Loucy (cell line): ENCODE measurements around the gene EGFLAM.

ENCODE experiments used
- H2AFZ ChIP-seq: fragments of 200-600 bp; sonication (generic); 2 replicates; pipeline ENCODE4 v1.6.0; 2016; ENCODE audit warnings: antibody characterized with exemption, mild to moderate bottlenecking, low read length, moderate library complexity
- H3F3A ChIP-seq: fragments of 200-600 bp; 2 replicates; pipeline ENCODE4 v1.6.0; 2016; ENCODE audit warnings: antibody characterized with exemption, low read depth, mild to moderate bottlenecking
- H3K27me3 ChIP-seq: fragments of 200-600 bp; sonication (generic); 2 replicates; pipeline ENCODE4 v1.6.1; 2014; ENCODE audit warnings: low read length, mild to moderate bottlenecking; ENCODE audit not compliant: insufficient read depth, poor library complexity, severe bottlenecking
- H3K36me3 ChIP-seq: fragments of 200-600 bp; sonication (generic); 2 replicates; pipeline ENCODE4 v1.6.1; 2016; ENCODE audit warnings: low read length; ENCODE audit not compliant: insufficient read depth
- H3K4me1 ChIP-seq: fragments of 200-600 bp; sonication (generic); 2 replicates; pipeline ENCODE4 v1.5.1; 2014; ENCODE audit warnings: low read length, mild to moderate bottlenecking; ENCODE audit not compliant: insufficient read depth, poor library complexity, severe bottlenecking
- H3K4me2 ChIP-seq: fragments of 200-600 bp; sonication (generic); 2 replicates; pipeline ENCODE4 v1.6.0; 2014; ENCODE audit warnings: antibody characterized with exemption, low read length, low read depth, mild to moderate bottlenecking; ENCODE audit not compliant: poor library complexity, severe bottlenecking
- H3K4me3 ChIP-seq: fragments of 200-600 bp; sonication (generic); 2 replicates; pipeline ENCODE4 v1.5.1; 2014; ENCODE audit warnings: low read length, mild to moderate bottlenecking, mixed read lengths; ENCODE audit not compliant: poor library complexity, severe bottlenecking
- H3K79me2 ChIP-seq: fragments of 200-600 bp; sonication (generic); 2 replicates; pipeline ENCODE4 v1.6.1; 2014; ENCODE audit warnings: low read length; ENCODE audit not compliant: insufficient read depth
- H3K9ac ChIP-seq: fragments of 200-600 bp; sonication (generic); 2 replicates; pipeline ENCODE4 v1.6.0; 2014; ENCODE audit warnings: mild to moderate bottlenecking, low read depth, low read length, moderate library complexity; ENCODE audit not compliant: poor library complexity, severe bottlenecking
- H3K9me2 ChIP-seq: fragments of 200-600 bp; sonication (generic); replicated peaks from 2 replicates; pipeline ENCODE4 v1.6.1; 2016; ENCODE audit warnings: low read depth, low read length, mixed read lengths
- H3K9me3 ChIP-seq: fragments of 200-600 bp; sonication (generic); 2 replicates; pipeline ENCODE4 v1.6.1; 2014; ENCODE audit warnings: mild to moderate bottlenecking, antibody characterized with exemption, low read length, low read depth; ENCODE audit not compliant: insufficient read depth
- H4K20me1 ChIP-seq: fragments of 200-600 bp; sonication (generic); 2 replicates; pipeline ENCODE4 v1.6.0; 2014; ENCODE audit warnings: antibody characterized with exemption, low read length, mild to moderate bottlenecking; ENCODE audit not compliant: insufficient read depth, poor library complexity, severe bottlenecking
- EZH2phosphoT487 ChIP-seq: fragments of 200-600 bp; IDR thresholded peaks from 2 replicates; pipeline ENCODE4 v1.6.1; 2018; ENCODE audit warnings: antibody characterized with exemption, mild to moderate bottlenecking, moderate library complexity, borderline replicate concordance
- TF ChIP-seq, protein P1 (sequence below): fragments of 200-600 bp; sonication (generic); conservative IDR thresholded peaks from 2 replicates; pipeline ENCODE4 v1.5.1; 2014; ENCODE audit warnings: mild to moderate bottlenecking, antibody characterized with exemption, low read length

EGFLAM gene

DNA sequence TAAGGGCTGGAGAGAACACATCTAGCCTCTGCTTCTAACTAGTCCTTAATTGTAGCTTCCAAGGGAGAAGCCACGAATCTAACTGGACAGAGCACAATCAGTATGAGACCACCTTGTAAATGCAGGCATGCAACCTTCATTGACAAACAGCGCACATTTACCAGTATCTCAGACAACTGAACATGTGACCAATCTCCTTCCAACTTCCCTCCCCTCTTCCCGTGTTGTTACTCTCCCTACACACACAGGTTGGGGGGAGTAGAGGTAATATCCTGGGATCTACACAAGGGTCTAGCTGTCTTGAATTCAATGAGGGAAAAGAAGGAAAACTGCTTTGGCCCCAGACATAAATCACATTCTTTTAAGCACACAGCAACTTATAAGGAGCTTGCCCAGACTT is 220.5 kb downstream of the EGFLAM start:
- no peak overlapping the region for H3K4me3 ChIP-seq
- H3K9me3 ChIP-seq, result no peaks in the 10 kb centered on the region
- H2AFZ ChIP-seq, result no peak overlapping the region
- no peaks in the 10 kb centered on the region for H3K79me2 ChIP-seq
- H4K20me1 ChIP-seq, result no peaks in the 10 kb centered on the region
- H3K9me2 ChIP-seq, result no peaks in the 10 kb centered on the region
- no peak overlapping the region for H3K4me2 ChIP-seq
- H3K27me3 ChIP-seq, result peaks cover 31% of the 10 kb centered on the region
- H3F3A ChIP-seq, result no peaks in the 10 kb centered on the region
- TF ChIP-seq EZH2phosphoT487, result no peak
- TF ChIP-seq, protein P1, sequence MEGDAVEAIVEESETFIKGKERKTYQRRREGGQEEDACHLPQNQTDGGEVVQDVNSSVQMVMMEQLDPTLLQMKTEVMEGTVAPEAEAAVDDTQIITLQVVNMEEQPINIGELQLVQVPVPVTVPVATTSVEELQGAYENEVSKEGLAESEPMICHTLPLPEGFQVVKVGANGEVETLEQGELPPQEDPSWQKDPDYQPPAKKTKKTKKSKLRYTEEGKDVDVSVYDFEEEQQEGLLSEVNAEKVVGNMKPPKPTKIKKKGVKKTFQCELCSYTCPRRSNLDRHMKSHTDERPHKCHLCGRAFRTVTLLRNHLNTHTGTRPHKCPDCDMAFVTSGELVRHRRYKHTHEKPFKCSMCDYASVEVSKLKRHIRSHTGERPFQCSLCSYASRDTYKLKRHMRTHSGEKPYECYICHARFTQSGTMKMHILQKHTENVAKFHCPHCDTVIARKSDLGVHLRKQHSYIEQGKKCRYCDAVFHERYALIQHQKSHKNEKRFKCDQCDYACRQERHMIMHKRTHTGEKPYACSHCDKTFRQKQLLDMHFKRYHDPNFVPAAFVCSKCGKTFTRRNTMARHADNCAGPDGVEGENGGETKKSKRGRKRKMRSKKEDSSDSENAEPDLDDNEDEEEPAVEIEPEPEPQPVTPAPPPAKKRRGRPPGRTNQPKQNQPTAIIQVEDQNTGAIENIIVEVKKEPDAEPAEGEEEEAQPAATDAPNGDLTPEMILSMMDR, result no peak
- no peaks in the 10 kb centered on the region for H3K4me1 ChIP-seq
- H3K9ac ChIP-seq, result no peak overlapping the region
- H3K36me3 ChIP-seq, result no peaks in the 10 kb centered on the region

DNA sequence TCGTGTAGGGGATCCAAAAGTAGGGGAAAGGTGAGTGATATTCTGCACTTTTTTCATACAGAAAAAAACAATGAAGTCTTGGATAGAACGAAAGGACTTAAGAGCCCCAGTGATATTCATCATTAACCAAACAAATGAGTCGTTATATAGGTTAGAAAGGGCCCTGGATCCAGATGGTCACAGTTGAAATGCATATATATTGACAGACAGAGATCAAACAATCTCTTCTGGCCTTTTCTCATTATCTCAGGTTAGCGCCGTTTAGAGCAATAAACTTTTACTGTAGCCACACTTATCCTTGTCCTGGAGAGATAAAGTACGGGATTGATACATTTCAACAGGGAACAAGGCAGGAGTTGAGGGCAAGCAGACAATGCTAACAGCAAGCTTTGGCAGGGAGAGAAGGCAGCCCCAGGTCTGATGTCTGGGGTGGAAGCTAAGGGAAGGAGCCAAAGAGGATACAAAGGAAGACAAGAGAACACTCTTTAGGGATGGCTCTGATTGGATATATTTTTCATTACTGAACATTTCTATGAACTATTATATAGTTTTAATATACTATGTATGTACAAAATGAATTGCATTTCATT is 221.1 kb downstream of the EGFLAM start:
- no peak overlapping the region for H3K4me3 ChIP-seq
- no peak overlapping the region for H2AFZ ChIP-seq
- H3K9me3 ChIP-seq, result no peaks in the 10 kb centered on the region
- peaks cover 31% of the 10 kb centered on the region for H3K27me3 ChIP-seq
- no peaks in the 10 kb centered on the region for H3K4me1 ChIP-seq
- TF ChIP-seq EZH2phosphoT487, result no peak
- TF ChIP-seq, protein P1, result no peak
- H4K20me1 ChIP-seq, result no peaks in the 10 kb centered on the region
- H3K9me2 ChIP-seq, result no peaks in the 10 kb centered on the region
- no peak overlapping the region for H3K9ac ChIP-seq
- no peaks in the 10 kb centered on the region for H3K36me3 ChIP-seq
- H3F3A ChIP-seq, result no peaks in the 10 kb centered on the region
- no peaks in the 10 kb centered on the region for H3K79me2 ChIP-seq
- no peak overlapping the region for H3K4me2 ChIP-seq

DNA sequence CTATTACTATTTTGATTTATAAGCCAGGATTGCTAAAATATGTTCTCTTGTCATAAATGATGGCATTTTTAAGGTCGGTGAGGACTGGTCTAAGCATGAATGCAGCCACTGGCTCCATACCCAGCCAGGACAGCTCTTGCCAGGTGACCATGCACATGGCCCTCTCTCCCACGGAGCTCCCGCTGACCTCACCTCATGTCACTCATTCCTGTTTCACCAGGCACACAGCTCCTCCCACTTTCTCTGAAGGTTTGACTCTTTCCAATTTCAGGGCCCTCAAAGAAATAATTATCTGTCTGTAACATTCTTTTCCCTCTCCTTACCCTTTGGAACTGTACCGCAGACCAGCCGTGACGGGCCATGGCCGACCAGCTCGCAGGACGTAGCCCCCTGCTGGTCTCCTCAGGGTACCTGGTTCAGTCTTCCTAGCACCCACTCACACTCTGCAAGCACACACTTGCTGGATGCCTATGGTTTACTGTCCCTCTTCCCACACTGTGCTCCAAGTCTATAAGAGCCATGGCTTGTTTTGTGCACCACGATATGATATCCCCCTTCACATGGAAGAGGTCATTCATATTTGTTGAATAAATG is 225.5 kb downstream of the EGFLAM start:
- H3F3A ChIP-seq, result no peaks in the 10 kb centered on the region
- no peaks in the 10 kb centered on the region for H3K9me3 ChIP-seq
- no peaks in the 10 kb centered on the region for H3K36me3 ChIP-seq
- no peaks in the 10 kb centered on the region for H3K79me2 ChIP-seq
- H3K9me2 ChIP-seq, result no peaks in the 10 kb centered on the region
- H2AFZ ChIP-seq, result no peak overlapping the region
- H3K4me1 ChIP-seq, result no peaks in the 10 kb centered on the region
- no peaks in the 10 kb centered on the region for H4K20me1 ChIP-seq
- no peak overlapping the region for H3K4me2 ChIP-seq
- peaks cover 33% of the 10 kb centered on the region for H3K27me3 ChIP-seq
- TF ChIP-seq EZH2phosphoT487, result no peak
- TF ChIP-seq, protein P1, result peak; percentile 37; the same call in 1 of the 2 replicates
- H3K4me3 ChIP-seq, result no peak overlapping the region
- no peak overlapping the region for H3K9ac ChIP-seq
